GM19438 (cell line): ENCODE data around the gene ADSS1.
"Not testable (repeated sequence)": the region's sequence is repeated elsewhere in the genome, so short reads cannot be mapped to it uniquely, and the experiment has no call there.

Experiments
- ATAC-seq: cut with Tn5 transposase; IDR thresholded peaks from one replicate; pipeline ENCODE4 v1.9.1; 2021; ENCODE audit warnings: low read depth; ENCODE audit not compliant: unreplicated experiment

Gene ADSS1

DNA sequence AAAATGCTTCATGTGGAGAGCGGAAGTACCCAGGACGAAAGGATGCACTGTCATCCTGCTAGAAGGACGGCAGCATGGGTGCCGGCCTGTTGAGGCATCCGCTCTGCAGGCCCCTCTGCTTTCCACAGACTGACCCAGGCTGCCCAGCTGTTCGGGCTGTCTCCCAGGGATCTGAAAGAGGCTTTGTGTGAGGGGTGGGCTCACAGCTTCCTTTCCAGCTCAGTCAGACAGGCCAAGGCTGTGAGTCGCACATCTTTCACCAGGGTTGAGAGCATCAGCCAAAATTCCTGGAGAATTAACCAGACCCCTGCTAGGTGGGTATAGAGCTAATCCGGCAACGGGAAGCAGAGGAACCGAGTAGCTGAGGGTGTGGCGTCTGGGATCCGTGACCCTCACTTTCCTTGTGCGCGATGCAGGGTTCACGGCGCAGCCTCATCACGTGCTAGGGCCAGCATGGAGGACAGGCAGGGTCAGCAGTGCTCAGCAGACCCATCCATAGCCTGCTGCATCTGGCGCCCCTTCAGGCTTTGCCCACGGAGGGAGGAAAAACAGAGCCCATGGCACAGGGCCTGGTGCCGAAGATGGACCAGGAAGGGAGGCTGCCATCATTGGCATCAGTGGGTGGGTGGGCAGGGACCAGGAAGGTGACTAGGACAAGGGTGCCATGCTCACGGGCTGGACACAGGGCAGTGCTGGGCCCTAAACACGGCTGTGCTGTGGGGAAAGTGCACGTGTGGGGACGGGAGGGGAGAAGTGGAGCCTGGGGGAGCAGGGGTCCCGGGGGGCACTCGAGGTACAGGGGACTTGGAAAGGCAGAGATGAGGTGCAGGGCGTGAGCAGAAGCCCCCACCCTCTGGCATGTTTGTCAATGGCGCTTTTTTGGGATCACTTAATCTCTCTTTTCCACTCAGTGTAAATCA is 19.7 kb downstream of the ADSS1 start:
- ATAC-seq, result no peak

DNA sequence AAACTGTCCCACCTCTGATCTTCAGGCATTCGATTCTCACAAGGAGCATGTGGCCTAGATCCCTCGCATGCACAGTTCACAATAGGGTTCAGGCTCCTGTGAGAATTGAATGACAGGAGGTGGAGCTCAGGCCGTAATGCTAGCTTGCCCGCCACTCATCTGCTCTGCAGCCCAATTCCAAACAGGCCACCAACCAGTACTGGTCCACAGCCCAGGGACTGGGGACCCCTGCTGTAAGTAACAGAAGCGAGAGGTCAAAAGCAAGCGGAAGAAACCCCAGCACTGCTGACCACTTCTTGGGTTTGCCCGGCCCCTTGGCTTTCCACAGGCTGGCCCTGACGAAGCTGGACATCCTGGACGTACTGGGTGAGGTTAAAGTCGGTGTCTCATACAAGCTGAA is 20.5 kb downstream of the ADSS1 start:
- no peak for ATAC-seq

DNA sequence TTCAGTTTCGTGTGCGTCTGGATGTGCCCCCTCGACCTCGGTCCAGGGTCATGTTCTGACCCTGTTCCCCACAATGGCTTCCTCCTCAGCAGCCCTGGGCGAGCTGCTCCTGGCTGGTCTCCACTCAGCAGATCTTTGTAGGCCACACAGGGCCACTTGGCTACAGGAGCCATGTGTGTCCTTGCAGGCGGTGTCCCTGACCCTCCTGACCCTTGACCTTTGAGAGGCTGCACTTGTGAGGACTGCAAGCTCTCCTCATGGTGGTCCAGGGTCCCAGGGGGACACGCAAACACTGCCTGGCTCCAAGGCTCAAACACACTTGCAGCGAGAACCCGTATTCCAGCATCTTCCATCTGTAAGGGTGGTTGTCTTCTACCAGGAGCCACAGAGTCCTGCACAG is 21.4 kb downstream of the ADSS1 start:
- no peak for ATAC-seq

DNA sequence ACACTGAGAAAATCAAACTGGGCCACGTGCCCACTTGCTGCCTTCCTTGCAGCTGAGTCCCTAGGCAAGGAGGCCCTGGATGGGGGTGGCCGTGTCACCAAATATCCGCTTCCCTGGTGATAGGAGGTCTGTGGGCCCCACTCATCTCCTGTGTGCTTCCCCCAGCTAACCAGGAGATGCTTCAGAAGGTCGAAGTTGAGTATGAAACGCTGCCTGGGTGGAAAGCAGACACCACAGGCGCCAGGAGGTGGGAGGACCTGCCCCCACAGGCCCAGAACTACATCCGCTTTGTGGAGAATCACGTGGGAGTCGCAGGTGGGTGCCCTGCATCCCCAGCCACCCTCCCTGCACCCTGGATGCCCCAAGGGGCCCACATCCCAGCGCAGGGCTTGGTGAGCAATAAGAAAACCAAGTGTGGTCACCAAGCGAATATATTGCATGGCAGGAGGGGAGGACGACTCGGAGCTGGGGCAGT is 22.1 kb downstream of the ADSS1 start:
- ATAC-seq, result peak; percentile 66

DNA sequence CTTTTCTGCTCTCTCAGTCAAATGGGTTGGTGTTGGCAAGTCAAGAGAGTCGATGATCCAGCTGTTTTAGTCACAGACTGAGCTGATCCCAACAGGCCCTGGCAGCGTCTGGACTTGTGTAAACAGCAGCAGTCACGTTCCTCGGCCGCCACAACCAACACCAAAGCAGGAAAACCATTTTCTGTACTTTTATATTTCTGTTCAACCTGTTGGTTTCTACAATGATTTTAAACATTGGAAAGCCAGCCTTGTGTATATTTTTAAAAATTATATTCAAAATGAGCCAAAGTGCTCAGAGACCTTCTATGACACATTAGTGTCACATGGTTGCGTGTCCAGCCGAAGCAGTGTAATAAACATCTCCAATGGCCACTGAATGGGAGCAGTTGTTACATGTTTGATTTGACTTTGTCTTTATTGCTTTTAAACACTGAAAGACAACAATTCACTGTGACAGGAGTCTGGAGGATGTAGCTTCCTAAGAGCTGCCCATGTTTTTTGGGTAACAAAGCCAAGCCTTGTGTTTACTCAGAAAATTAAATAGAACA is 23.0 kb downstream of the ADSS1 start:
- no peak for ATAC-seq

DNA sequence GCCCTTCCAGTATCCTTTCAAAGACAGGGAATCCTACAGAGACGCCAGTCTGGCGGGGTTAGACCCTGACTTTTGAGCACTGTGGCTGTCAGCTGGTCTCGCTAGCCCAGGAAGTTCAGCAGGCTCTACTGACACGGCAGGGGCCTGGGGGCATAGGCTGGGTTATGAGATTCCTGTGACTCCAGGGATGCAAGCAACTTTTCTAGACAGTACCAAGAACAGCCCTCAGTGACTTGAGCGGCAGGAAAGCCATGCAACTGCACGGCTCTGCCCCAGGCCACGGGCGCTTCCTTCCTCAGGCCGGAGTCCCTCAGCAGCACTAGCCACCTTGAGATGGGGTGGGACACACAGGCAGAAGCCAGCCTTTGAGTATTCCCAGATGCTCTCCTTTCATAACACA is 23.8 kb downstream of the ADSS1 start:
- no peak for ATAC-seq

DNA sequence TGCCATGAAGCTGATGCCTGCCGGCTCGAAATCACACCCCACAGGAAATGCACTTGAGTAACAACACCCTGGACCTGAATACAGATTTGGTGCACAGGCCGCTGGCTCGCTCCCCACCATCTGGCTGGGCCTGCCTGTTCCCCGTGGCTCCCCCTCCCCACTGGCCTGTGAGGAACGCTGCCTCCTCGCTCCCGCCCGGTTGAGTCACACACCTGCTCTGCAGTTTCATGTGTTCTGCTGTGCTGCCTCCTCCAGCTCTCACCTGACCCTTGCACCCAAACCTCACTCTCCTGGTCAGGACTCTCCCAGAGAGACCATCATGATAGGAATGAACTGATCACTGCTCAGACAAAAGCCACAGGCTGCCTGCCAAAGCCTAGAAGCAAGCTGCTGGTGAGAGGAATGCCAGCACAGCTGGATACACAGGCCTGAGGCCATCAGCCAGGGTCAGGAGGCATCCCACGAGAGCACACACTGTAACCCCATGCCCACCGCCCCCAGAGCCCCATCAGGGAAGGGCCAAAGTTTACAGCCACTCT is 25.2 kb downstream of the ADSS1 start:
- ATAC-seq, result no peak

DNA sequence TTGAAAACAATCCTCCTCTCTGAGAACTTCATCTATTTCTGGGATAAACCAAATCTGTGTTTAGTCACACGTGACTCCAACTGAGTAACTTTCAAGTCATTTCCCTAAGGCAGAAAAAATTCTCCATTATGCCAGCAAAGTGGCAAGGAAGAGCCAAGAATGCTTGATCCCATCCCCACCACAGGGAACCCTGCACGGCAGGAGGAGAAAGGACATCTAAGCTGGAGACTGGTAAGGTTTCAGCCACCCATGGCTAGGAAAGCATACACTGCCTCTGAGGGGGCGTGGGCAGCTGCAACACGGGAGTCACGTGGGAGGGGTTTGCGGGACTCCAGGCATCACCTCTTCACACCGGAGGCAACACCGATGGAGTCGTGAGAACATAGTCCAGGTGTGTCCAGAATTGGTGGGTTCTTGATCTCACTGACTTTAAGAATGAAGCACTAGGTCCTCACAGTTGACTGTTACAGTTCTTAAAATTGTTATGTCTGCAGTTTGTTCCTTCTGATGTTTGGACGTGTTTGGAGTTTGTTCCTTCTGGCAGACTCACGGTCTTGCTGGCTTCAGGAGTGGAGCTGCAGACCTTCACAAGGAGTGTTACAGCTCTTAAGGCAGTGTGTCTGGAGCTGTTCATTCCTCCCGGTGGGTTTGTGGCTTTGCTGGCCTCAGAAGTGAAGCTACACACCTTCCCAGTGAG is 26.2 kb downstream of the ADSS1 start:
- ATAC-seq, result no peak

DNA sequence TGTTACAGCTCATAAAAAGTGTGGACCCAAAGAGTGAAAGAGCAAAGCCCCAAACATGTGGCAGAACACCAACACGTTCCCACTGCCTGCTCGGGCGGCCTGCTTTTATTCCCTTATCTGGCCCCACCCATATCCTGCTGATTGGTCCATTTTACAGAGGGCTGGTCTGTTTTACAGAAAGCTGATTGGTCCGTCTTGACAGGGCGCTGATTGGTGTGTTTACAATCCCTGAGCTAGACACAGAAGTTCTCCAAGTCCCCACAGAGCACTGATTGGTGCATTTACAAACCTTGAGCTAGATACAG is 26.7 kb downstream of the ADSS1 start:
- not testable (repeated sequence) for ATAC-seq

DNA sequence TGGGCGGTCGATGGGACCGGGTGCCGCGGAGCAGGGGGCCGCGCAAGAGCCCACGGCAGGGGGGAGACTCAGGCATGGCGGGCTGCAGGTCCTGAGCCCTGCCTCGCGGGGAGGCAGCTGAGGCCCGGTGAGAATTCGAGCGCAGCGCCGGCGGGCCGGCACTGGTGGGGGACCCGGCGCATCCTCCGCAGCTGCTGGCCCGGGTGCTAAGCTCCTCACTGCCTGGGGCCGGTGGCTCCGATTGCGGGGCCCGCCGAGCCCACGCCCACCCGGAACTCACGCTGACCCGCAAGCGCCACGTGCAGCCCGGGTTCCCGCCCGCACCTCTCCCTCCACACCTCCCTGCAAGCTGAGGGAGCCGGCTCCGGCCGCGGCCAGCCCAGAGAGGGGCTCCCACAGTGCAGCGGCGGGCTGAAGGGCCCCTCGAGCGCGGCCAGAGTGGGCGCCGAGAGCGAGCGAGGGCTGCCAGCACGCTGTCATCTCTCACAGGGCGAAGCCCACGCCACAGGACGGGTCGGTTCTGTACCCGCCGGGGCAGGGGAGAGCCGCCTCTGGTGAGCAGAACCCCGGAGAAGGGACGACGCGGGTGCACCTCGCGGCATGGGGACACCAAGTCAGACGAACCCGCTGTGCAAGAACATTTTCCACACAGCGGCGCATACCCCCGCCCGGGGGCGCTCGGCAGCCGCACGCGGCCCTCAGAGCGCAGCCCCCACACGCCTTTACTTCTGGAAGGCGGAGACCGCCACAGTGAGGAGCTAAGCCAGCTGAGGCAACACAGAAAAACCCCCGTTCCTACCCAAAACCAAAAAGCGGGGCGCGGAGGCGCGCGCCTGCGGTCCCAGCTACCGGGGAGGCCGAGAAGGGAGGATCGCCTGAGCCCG is 27.8 kb downstream of the ADSS1 start:
- ATAC-seq, result no peak

DNA sequence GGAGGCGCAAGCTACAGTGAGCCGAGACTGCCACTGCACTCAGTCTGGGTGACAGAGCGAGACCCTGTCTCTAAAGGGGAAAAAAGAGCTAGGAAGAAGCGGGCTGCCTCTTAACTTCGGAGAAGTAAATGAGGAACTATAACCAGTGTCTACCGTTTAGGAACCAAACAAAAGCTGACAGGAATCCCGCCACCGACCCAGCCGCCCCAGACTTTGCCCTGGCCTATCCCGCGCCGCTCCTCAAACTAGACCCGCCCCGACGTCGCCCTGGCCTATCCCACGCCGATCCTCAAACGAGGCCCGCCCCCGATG is 28.4 kb downstream of the ADSS1 start:
- ATAC-seq, result peak; percentile 87

DNA sequence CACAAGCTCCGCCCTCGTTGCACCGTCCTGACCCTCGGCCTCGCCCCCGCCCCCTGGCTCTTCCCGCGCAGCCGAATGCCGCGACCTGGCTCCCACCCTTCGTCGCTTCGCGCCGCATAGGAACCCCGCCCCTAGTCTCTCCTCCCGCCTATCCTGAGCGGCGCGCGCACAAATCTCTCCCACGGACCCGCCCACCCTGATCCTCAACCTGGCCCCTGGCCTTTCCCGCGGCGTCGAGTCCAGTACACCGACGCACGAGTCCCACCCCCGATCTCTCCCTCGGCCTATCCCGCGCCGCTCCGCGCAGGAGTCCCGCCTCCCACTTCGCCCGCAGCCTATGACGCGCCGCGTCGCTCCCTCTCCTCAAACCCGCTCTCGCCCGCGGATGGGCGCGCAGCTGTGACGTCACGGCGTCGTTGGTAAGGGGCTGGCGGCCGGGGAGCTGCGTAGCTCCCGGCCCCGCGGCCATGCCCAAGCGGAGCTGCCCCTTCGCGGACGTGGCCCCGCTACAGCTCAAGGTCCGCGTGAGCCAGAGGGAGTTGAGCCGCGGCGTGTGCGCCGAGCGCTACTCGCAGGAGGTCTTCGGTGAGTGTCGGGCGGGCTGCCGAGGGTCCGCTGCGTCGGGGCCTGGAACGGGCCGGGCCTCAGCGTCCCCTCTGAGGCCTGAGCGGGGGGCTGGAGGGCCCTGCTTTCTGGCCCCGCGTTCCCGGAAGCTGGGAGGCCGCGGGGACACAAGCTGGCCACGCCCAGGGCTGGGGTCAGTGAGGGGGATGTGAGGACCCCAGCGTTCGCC is 28.9 kb downstream of the ADSS1 start, which contains the start of gene SIVA1:
Gene SIVA1 (plus strand): TSS at position 413 of the 793 bp plus-strand sequence. CDS start 55 bp downstream, at position 468.
- ATAC-seq, result peak; percentile 91

DNA sequence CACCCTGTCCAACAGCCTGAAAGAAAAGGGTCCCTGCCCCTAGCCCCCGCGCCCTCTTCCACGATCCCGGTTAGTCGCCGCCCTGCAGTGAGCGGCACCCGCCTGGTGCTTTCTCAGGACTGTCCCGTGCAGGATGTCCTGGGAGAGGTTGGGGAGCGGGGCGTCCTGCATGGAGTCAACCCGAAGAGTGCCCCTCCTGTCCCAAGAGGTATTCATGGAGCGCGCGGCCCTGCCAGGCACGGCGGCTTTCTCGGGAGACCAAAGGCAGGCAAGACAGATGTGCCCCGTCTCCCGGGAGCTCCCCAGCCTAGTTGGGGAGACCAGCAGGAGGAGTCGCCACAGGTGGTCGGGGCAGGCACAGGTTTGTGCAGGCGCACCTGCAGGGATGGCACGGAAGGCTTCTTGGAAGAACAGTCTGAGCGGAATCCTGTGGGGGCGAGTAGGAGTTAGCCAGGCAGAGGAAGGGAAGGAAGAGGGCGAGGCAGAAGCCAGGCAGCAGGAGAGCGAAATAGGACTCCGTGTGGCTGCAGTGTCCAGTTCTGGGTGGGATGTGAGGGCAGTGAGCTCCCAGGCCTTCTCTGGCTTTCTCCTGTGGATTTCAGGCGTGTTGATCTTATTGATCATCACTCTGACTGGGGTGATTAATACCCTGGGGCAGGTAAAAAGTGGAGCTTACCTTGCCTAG is 29.6 kb downstream of the ADSS1 start:
- no peak for ATAC-seq

DNA sequence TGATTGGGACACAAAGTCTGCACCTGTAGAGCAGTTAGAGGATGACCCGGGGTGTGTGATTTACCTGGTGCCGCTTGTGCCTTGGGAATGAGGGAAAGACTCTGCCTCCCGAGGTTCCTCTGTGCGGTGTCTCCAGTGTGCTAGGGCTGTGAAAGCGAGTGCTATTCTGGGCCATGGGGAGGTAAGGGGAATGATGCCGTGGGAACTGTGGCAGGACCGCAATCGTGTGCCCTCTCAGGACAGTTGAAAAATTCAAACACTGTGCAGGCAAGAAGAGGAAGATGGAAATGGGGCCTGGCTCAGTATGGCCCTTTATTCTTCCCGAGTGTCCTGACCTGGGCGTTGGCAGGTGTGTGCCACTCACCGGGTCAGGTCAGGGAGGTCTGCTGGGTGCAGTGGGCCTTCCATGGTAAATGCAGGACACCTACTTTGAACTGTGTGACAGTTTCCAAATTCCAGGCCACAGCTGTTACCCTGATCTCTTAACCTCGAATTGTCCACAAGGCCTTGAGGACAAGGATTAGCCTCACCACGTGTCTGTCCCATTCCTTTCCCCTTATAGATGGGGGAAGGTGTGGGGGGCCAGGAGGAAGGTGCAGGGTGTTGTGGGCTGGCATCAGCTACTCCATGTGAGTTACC is 30.3 kb downstream of the ADSS1 start:
- no peak for ATAC-seq

DNA sequence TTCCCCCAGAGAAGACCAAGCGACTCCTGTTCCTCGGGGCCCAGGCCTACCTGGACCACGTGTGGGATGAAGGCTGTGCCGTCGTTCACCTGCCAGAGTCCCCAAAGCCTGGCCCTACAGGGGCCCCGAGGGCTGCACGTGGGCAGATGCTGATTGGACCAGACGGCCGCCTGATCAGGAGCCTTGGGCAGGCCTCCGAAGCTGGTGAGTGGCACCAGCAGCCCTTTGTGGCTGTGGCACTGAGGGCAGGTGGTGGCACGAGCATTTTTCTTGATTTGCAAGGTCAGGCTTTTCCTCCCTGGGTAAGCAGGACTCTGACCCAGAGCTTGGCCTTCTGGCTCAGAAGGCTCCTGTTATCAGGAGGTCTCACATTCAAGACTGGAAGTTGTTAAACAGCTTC is 31.6 kb downstream of the ADSS1 start:
- no peak for ATAC-seq

DNA sequence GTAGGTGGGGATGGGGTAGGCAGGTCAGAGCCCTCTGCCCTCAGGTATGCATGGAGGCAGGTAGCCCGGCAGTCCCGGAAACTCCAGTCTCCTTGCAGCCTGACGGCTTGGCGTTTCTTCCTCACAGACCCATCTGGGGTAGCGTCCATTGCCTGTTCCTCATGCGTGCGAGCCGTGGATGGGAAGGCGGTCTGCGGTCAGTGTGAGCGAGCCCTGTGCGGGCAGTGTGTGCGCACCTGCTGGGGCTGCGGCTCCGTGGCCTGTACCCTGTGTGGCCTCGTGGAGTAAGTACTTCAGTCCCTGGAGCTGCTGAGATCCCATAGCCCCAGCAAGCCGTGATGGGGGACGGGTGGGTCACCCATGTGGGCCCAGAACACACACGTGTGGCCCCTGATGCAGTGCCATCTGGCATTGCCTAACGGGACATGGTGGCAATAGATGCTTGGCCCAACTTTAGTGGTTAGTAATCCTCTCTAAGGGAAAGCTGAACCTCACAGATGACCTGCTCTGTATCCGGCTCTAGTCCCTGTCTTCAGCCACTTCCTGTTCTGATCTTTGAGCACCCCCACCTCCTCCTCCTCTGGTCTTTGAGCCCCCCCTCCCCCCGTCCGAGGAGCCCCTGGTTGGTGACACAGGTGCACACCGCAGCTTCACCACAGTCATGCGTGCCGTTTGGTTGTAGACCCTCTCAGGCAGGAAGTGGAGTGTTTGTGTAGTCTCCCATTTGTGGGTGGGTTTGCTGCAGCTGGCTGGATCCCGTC is 32.6 kb downstream of the ADSS1 start:
- no peak for ATAC-seq

DNA sequence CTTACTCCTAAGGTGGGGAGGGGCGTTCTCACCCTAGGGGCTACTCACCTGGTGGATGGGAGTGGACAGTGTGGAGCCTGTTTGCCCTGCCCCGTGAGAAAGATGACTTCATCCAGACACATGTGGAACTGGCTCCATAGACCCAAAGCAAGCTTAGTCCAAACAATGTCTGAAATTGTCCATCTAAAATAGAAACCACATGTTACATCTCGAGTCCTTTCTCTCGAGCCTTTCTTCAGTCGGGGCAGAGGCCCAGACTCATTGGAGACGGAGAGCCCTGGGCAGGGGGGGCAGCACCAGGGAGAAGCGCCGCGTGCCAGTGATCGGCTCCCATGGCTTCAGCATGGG is 33.2 kb downstream of the ADSS1 start:
- ATAC-seq, result no peak
